ENCODE measurements around the gene RBM28.

The RBM28 gene

DNA sequence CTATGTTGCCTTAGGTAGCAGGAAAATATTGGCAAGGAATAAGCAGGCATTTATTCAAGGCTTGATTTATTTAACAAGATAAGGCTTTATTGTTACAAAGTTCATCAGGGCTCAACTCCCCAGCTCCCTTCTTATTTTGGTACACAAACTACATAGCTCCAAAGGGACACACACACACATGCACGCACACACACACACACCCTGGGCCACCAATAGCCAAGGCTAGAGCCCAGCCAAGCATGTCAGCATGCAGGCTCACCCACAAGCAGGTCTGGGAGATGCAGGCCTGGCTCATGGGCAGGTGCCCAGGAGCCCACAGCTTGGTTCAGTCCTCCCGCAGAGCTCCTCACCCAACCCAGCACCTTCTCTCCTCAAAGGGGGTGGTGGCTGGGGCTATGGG lies 79.2 kb downstream of the RBM28 start:
- no peaks in the 10 kb centered on the region for H3K9me3 ChIP-seq
- H3K27me3 ChIP-seq = no peaks in the 10 kb centered on the region
- TF ChIP-seq, protein P1, sequence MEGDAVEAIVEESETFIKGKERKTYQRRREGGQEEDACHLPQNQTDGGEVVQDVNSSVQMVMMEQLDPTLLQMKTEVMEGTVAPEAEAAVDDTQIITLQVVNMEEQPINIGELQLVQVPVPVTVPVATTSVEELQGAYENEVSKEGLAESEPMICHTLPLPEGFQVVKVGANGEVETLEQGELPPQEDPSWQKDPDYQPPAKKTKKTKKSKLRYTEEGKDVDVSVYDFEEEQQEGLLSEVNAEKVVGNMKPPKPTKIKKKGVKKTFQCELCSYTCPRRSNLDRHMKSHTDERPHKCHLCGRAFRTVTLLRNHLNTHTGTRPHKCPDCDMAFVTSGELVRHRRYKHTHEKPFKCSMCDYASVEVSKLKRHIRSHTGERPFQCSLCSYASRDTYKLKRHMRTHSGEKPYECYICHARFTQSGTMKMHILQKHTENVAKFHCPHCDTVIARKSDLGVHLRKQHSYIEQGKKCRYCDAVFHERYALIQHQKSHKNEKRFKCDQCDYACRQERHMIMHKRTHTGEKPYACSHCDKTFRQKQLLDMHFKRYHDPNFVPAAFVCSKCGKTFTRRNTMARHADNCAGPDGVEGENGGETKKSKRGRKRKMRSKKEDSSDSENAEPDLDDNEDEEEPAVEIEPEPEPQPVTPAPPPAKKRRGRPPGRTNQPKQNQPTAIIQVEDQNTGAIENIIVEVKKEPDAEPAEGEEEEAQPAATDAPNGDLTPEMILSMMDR (IDR thresholded peaks at IDR 0.05) = no peak
- no peak overlapping the region for H3K4me3 ChIP-seq (ENCODE audit: low read depth in 1 of 2, low read length in 1 of 2)
- H3K27ac ChIP-seq = no peak overlapping the region
- no peaks in the 10 kb centered on the region for H3K36me3 ChIP-seq
- H3K4me1 ChIP-seq (ENCODE audit: control insufficient read depth in 1 of 2, insufficient read depth in 1 of 2, low read depth in 1 of 2, low read length in 1 of 2) = no peaks in the 10 kb centered on the region

DNA sequence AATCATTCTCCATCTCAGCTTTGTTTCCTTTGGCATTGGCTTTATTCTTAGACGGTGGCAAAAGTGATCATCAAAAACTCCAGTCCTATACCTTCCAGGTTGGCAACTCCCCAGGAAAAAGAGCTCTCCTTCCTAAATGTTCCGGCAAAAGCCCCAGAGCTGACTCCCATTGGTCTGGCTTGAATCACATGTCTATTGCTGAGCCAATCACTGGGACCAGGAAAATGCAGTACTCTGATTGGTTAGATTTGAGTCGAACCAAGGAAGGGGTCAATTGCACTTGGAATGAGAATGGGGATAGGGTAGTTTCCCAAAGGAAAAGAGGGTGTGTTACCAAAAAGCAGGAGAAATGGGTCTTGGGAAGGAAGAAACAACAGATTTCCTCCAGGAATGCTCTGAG lies 80.3 kb downstream of the RBM28 start:
- Histone ChIP-seq H3K36me3 (no peaks in the 10 kb centered on the region), H3K4me3 (ENCODE audit: low read depth in 1 of 2, low read length in 1 of 2) (no peak overlapping the region), H3K9me3 (no peaks in the 10 kb centered on the region), H3K4me1 (ENCODE audit: control insufficient read depth in 1 of 2, insufficient read depth in 1 of 2, low read depth in 1 of 2, low read length in 1 of 2) (no peaks in the 10 kb centered on the region), H3K27ac (no peak overlapping the region), H3K27me3 (no peaks in the 10 kb centered on the region)
- TF ChIP-seq, protein P1 (IDR thresholded peaks at IDR 0.05) = no peak

DNA sequence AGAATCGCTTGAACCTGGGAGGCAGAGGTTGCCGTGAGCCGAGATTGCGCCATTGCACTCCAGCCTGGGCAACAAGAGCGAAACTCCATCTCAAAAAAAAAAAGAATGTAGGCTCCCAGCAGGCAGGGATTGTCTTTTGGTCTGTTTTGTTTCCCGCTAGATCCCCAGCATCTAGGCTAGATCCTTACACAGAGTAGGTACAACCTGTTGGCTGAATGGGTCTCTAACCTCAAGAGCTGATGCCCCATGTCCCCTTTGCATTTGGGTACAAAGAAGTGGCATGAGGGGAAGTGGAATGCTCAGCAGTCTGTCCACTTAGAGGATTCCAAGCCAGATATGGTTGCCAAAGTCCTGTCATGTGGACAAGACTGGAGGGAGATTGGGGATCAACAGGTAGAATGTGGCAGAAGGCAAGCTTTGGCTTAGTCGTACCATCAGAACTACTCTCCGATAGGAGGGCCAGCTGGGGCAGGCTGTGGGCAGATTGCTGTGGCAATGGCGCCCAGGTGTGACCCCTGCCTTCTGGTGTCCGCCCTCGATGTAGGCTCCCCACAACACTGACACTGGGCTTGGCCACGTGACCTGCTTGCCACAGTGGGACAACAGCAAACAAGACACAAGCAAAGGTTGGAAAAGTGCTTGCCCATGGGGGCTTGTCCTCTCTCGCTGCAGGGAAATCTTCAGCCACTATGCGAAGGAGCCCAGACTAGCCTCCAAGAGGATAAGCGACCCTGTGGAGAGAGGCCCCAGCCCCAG lies 81.3 kb downstream of the RBM28 start:
- TF ChIP-seq, protein P1 (IDR thresholded peaks at IDR 0.05) = no peak
- no peak overlapping the region for H3K27ac ChIP-seq
- no peaks in the 10 kb centered on the region for H3K9me3 ChIP-seq
- no peaks in the 10 kb centered on the region for H3K4me1 ChIP-seq (ENCODE audit: control insufficient read depth in 1 of 2, insufficient read depth in 1 of 2, low read depth in 1 of 2, low read length in 1 of 2)
- H3K4me3 ChIP-seq (ENCODE audit: low read depth in 1 of 2, low read length in 1 of 2) = no peak overlapping the region
- H3K27me3 ChIP-seq = no peaks in the 10 kb centered on the region
- no peaks in the 10 kb centered on the region for H3K36me3 ChIP-seq

DNA sequence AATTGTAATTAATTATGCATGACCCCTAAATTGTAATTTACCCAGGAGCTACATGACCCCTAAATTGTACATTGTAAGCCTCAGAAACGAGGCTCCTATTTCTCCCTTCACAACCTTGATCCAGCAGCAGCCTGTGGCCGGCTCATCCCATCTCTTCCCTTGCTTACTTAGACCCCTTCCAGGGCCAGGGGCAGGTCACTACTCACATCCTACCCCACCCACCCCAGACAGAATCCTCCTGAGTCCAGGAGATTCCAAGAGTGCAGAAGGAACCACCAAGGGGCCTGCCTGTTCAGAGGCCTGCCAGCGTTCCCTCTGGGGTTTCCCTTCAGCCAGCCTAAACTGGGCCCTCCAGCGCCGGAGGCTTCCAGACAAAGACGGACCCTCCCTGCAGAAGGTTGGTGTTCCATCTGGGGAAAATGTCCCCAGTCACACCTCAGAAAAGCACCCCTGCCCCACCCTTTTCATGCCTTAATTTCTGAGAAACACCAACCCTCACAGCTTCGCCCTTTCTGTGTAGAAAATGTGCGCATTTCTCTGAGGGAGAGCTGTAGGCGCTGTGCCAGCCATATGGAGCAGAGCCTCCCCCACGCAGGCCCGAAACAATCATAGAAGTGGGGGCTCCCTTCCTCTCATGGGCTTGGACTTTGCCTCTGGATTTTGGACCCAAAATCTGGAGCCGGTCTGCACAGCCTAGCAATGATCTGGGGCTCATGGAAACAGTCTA lies 83.5 kb downstream of the RBM28 start:
- no peaks in the 10 kb centered on the region for H3K27me3 ChIP-seq
- H3K27ac ChIP-seq = no peak overlapping the region
- no peaks in the 10 kb centered on the region for H3K36me3 ChIP-seq
- H3K9me3 ChIP-seq = no peaks in the 10 kb centered on the region
- peaks cover 0 to 3% of the 10 kb centered on the region in 2 experiments for H3K4me1 ChIP-seq (ENCODE audit: control insufficient read depth in 1 of 2, insufficient read depth in 1 of 2, low read depth in 1 of 2, low read length in 1 of 2)
- no peak overlapping the region for H3K4me3 ChIP-seq (ENCODE audit: low read depth in 1 of 2, low read length in 1 of 2)
- TF ChIP-seq, protein P1 (IDR thresholded peaks at IDR 0.05) = no peak

DNA sequence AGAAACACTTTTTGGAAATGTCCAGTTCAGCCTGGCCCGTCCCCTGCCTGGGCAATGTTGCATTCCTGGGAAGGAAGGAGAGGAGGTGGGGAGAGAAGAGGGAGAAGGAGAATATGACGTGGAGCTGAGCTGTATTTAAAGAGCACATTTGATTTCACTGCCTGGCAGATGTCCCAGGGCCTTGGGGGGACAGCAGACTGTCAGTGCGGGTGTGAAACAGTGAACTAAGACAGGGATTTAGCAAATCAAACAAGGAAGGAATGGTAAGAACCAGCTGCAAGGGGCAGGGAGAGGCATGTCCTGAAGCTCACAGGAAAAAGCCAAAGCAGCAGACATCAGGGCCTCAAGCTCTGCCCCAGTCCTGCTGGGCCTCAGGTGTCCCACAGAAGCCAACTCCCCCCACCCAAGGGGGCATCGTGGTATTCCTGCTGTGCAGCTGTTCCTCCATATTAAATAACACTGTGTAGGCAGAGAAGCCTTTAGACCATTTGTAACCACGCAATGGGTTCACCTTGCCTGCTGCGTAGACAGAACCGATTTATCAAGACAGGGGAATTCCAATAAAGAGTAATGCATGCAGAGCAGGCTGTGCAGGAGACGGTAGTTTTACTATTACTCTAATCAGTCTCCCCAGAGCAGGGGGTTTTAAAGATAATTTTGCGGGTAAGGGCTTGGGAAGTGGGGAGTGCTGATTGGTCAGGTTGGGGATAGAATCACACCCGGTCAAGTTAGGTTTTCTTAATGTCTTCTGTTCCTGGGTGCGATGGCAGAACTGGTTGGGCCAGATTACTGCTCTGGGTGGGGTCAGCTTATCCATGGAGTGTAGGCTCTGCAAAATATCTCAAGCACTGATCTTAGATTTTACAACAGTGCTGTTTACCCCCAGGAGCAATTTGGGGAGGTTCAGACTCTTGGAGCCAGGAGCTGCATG lies 84.3 kb downstream of the RBM28 start:
- H3K27ac ChIP-seq = no peak overlapping the region

More for the DNA sequence above, 84.3 kb downstream of the RBM28 start:
- H3K4me1 ChIP-seq (ENCODE audit: control insufficient read depth in 1 of 2, insufficient read depth in 1 of 2, low read depth in 1 of 2, low read length in 1 of 2) = peaks cover 0 to 6% of the 10 kb centered on the region in 2 experiments
- H3K9me3 ChIP-seq = no peaks in the 10 kb centered on the region
- no peak overlapping the region for H3K4me3 ChIP-seq (ENCODE audit: low read depth in 1 of 2, low read length in 1 of 2)
- TF ChIP-seq, protein P1 (IDR thresholded peaks at IDR 0.05) = no peak
- H3K36me3 ChIP-seq = no peaks in the 10 kb centered on the region
- H3K27me3 ChIP-seq = no peaks in the 10 kb centered on the region
